ENCODE measurements around the gene SRD5A3. TPM values are rescaled to one million over a fixed set of nuclear protein-coding genes. Genes with fewer than 3 reads are reported as not detected.
A peak's percentile ranks its signal among the peaks of the same experiment; 100 is the strongest.

The SRD5A3 gene
- total RNA-seq, 2 donors from 2014 or later = 6.6 to 14.8 TPM

DNA sequence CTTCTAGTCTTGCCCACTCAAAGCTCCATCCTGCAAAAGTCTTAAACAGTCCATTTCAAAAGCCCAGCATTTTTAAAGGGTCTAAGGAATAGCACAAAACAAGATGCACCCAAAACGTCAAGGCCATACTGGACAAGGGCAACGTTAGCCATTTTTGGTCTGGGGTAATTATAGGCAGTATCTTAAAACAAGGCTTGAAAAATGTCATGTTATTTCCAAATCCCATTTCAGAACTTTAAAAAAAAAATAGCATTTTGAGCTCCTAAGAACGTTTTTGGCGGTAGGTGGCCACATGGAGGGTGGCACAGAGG, 49.1 kb downstream of the SRD5A3 start:
- peak overlapping the region; percentile 86 to 98 for H3K4me3 ChIP-seq
- no peaks in the 10 kb centered on the region for H3K9me3 ChIP-seq
- no peak for DNase-seq (ENCODE audit: low spot score)
- TF ChIP-seq POLR2A (IDR thresholded peaks at IDR 0.05) (no peak), POLR2AphosphoS5 (IDR thresholded peaks at IDR 0.05) (no peak)
- TF ChIP-seq, protein P1, sequence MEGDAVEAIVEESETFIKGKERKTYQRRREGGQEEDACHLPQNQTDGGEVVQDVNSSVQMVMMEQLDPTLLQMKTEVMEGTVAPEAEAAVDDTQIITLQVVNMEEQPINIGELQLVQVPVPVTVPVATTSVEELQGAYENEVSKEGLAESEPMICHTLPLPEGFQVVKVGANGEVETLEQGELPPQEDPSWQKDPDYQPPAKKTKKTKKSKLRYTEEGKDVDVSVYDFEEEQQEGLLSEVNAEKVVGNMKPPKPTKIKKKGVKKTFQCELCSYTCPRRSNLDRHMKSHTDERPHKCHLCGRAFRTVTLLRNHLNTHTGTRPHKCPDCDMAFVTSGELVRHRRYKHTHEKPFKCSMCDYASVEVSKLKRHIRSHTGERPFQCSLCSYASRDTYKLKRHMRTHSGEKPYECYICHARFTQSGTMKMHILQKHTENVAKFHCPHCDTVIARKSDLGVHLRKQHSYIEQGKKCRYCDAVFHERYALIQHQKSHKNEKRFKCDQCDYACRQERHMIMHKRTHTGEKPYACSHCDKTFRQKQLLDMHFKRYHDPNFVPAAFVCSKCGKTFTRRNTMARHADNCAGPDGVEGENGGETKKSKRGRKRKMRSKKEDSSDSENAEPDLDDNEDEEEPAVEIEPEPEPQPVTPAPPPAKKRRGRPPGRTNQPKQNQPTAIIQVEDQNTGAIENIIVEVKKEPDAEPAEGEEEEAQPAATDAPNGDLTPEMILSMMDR (IDR thresholded peaks at IDR 0.05) = no peak
- intact Hi-C loops (cut with DNase I) = no loop called here
- no peaks in the 10 kb centered on the region for H3K27me3 ChIP-seq (replicated peaks; ENCODE audit: insufficient read depth)
- H3K36me3 ChIP-seq = no peaks in the 10 kb centered on the region
- under 1% methylated on average over 4 of the region's 4 CpGs for WGBS
- peak overlapping the region; percentile 96 to 97 for H3K27ac ChIP-seq
- H3K4me1 ChIP-seq (replicated peaks) = no peaks in the 10 kb centered on the region

DNA sequence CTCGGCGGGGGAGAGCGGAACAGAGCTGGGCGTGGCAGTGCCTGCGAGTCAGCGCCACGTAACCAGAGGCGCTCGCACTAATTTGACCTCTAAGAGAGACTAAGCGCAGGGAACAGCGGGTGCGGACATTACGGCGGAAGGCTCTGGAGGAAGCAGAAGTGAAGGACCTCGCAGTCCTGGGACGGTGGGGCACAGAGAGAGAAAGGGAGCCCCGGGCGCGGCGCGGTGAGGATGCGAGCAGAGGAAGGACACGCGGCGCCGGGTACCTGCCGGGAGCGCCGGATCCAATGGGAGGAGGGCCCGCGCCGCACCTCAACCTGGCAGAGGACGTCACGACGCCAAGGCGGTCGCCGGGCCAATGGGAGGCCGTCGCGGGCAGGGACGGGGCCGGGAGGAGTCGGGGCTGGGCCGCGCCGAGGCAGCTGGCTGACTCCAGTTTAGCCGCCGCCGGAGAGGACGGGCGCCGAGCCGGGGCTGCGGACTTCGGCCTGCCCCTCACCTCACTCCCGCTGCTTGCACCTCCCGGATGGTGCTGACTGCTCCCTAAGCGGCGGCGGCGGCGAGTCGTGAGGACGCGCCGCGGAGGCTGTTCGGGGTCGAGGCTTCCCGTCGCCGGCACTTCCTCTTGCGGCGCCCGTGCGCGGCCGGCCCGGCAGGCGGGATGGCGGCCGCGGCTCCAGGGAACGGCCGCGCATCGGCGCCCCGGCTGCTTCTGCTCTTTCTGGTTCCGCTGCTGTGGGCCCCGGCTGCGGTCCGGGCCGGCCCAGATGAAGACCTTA, 49.7 kb downstream of the SRD5A3 start, which contains the start of gene TMEM165:
TSS of gene TMEM165 (plus strand) at position 429 of the 779 bp plus-strand sequence. CDS start at position 662, 233 bp downstream.
- TF ChIP-seq, protein P1 (IDR thresholded peaks at IDR 0.05) = peak in 1 of 4 experiments; percentile 19
- TF ChIP-seq POLR2AphosphoS5 (IDR thresholded peaks at IDR 0.05) (peak; percentile 83), POLR2A (IDR thresholded peaks at IDR 0.05) (peak; percentile 99)
- WGBS = under 1% methylated on average over 72 of the region's 95 CpGs
- intact Hi-C loops (cut with DNase I) = loop anchor here (1.0 kb wide), 1 partner anchor 49 kb away; the partner anchor contains the start of gene SRD5A3
- peak within 1 kb of the TSS; percentile 86 to 98 for H3K4me3 ChIP-seq
- no peaks in the 10 kb centered on the region for H3K9me3 ChIP-seq
- no peaks in the 10 kb centered on the region for H3K36me3 ChIP-seq
- no peaks in the 10 kb centered on the region for H3K27me3 ChIP-seq (replicated peaks; ENCODE audit: insufficient read depth)
- DNase-seq (ENCODE audit: low spot score) = peak; percentile 96
- peak within 1 kb of the TSS; percentile 96 to 97 for H3K27ac ChIP-seq
- no peaks in the 10 kb centered on the region for H3K4me1 ChIP-seq (replicated peaks)

DNA sequence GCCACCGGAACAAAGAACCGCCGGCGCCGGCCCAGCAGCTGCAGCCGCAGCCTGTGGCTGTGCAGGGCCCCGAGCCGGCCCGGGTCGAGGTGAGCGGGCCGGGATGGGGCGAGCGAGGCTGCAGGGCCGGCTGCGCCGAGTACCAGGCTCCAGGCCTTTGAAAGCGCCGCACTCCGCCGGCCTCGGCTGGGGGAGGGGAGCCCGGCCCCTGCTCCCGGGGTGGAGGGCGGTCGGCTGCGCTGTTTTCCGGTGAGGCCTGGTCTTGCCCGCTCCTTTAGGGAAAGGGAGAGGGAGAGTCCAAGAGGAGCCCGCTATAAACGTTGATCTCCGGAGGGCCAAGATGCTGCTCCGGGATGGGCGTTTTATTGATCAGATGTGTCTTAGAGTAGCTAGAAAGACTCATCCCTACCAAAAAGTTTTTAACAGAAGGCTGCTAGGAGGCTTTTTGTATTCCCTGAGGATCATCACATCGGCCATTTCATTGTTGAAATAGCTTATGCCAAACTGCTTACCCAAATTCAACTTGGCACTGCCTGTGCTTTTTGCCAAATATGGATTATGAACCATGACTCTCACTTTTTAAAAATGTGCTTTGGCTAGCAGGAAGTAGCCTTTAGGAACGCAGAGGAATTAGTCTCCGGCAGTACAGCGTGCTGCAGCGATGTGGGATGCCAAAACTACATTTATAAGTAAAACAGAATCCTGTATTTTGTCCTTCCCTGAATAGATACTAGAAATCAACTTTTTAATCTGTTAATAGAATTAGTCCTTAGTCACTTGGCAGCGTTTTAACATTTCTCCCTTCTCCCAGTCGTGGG, 50.5 kb downstream of the SRD5A3 start:
- Histone ChIP-seq H3K4me1 (replicated peaks) (no peaks in the 10 kb centered on the region), H3K4me3 (peak overlapping the region; percentile 86 to 98), H3K27me3 (replicated peaks; ENCODE audit: insufficient read depth) (no peaks in the 10 kb centered on the region), H3K9me3 (no peaks in the 10 kb centered on the region), H3K27ac (peak overlapping the region; percentile 96 to 97), H3K36me3 (no peaks in the 10 kb centered on the region)
- peak; percentile 21 for DNase-seq (ENCODE audit: low spot score)
- under 1% methylated on average over 19 of the region's 41 CpGs for WGBS
- peak; percentile 39 for TF ChIP-seq POLR2AphosphoS5 (IDR thresholded peaks at IDR 0.05)
- no peak for TF ChIP-seq POLR2A (IDR thresholded peaks at IDR 0.05)
- intact Hi-C loops (cut with DNase I) = loop anchor here (1.0 kb wide), 1 partner anchor 50 kb away; the partner anchor contains the start of gene SRD5A3

DNA sequence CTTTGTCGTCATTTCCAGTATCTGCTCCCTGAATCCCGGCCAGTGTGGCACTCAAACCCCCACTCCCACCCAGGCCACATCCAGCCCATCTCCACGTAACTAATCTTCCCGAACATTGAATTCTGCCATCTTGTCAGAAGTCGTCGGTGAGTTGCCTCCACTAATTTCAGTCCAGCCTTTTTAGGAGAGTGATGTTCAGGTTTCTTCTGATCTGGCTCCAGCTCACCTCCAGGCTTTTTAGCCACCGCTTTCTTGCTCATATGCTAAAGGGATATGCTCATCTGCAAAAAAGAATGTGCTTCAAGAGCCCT, 51.0 kb downstream of the SRD5A3 start:
- Histone ChIP-seq H3K36me3 (no peaks in the 10 kb centered on the region), H3K27me3 (replicated peaks; ENCODE audit: insufficient read depth) (no peaks in the 10 kb centered on the region), H3K4me1 (replicated peaks) (no peaks in the 10 kb centered on the region), H3K9me3 (no peaks in the 10 kb centered on the region), H3K27ac (peak overlapping the region; percentile 96 to 97), H3K4me3 (peak overlapping the region; percentile 86 to 98)
- intact Hi-C loops (cut with DNase I) = no loop called here
- DNase-seq (ENCODE audit: low spot score) = no peak
- TF ChIP-seq POLR2AphosphoS5 (IDR thresholded peaks at IDR 0.05) (no peak), POLR2A (IDR thresholded peaks at IDR 0.05) (no peak)
- TF ChIP-seq, protein P1 (IDR thresholded peaks at IDR 0.05) = no peak
- WGBS = 7% methylated on average over 7 of the region's 7 CpGs

DNA sequence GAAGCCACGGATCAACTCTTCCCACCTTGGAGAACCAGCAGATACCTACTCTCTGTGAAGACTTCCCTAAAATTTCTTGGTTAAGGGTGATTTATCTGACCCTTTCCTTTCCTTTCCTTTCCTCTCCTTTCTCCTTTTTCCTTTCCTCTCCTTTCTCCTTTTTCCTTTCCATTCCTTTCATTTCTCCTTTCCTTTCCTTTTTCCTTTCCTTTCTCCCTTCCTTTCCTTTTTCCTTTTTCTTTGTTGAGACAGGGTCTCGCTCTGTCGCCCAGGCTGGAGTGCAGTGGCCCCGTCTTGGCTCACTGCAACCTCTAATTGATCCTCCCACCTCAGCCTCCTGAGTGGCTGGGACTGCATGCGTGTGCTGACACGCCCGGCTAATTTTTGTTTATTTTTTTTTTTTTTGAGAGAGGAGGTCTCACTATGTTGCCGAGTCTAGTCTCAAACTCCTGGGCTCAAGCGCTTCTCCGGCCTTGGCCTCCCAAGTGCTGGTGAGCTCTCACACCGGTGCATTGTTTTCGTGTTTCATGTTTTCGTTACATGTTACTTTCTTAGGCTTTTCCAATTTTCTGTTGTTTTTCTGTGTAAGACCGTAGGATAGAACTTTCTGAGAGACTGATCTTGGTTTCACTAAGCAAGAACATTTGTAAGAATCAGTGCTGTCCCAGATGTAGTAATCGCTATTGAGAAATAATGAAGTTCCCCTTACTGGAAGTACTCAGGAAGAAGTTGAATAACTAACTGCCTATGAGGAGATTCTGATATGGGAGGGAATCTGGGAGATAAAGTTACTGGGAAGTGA, 51.7 kb downstream of the SRD5A3 start:
- H3K27ac ChIP-seq = peak overlapping the region; percentile 96 to 97
- no peaks in the 10 kb centered on the region for H3K27me3 ChIP-seq (replicated peaks; ENCODE audit: insufficient read depth)
- 53% methylated on average over 15 of the region's 15 CpGs for WGBS
- intact Hi-C loops (cut with DNase I) = no loop called here
- DNase-seq (ENCODE audit: low spot score) = no peak
- no peaks in the 10 kb centered on the region for H3K36me3 ChIP-seq
- H3K9me3 ChIP-seq = no peaks in the 10 kb centered on the region
- TF ChIP-seq, protein P1 (IDR thresholded peaks at IDR 0.05) = no peak
- TF ChIP-seq POLR2A (IDR thresholded peaks at IDR 0.05) (no peak), POLR2AphosphoS5 (IDR thresholded peaks at IDR 0.05) (no peak)
- H3K4me3 ChIP-seq = peak overlapping the region; percentile 86 to 98
- H3K4me1 ChIP-seq (replicated peaks) = no peaks in the 10 kb centered on the region
